Peyer's patch (tissue), 4 donors: Measurements from ENCODE around the gene VDAC1. TPM values are rescaled to one million over a fixed set of nuclear protein-coding genes. Genes with fewer than 3 reads are reported as not detected.
"Not testable (repeated sequence)": the region's sequence is repeated elsewhere in the genome, so short reads cannot be mapped to it uniquely, and the experiment has no call there.

Source experiments
- DNase-seq, 3 donors: peaks; one replicate each; pipeline ENCODE4 v3.0.0-alpha.2; 2017 to 2019
- H3K27ac ChIP-seq, 4 donors: fragments of 200-600 bp; sonication (generic); one replicate each; pipeline ENCODE4 v1.5.1; 2016 to 2019
- H3K27me3 ChIP-seq, 2 donors: fragments of 200-600 bp; sonication (generic); one replicate each; pipeline ENCODE4 v1.5.1; 2019
- H3K36me3 ChIP-seq, 3 donors: fragments of 200-600 bp; sonication (generic); one replicate each; pipeline ENCODE4 v1.5.1; 2016 to 2019
- H3K4me1 ChIP-seq, 4 donors: fragments of 200-600 bp; sonication (generic); one replicate each; pipeline ENCODE4 v1.5.1; 2016 to 2019
- H3K4me3 ChIP-seq, 4 donors: fragments of 200-600 bp; sonication (generic); 1 replicate in 3 of 4; 2 replicates in 1 of 4; pipeline ENCODE4 v1.5.1; 2016 to 2019; ENCODE audit warnings: mild to moderate bottlenecking in 1 of 4
- H3K9me3 ChIP-seq, 4 donors: fragments of 200-600 bp; sonication (generic); one replicate each; pipeline ENCODE4 v1.5.1; 2016 to 2019; ENCODE audit warnings: mild to moderate bottlenecking in 1 of 4
- CTCF ChIP-seq, 6 experiments: fragments of 450-650 bp in 4 of 6; fragments of 200-600 bp in 2 of 6; sonication (generic) in 1 of 6; IDR thresholded peaks; one replicate each; pipeline ENCODE4 v1.5.1; 2017 to 2019; ENCODE audit warnings: antibody characterized with exemption in 6 of 6, mild to moderate bottlenecking in 3 of 6, moderate library complexity in 1 of 6
- POLR2A ChIP-seq, 2 donors: fragments of 450-650 bp; IDR thresholded peaks; one replicate each; pipeline ENCODE4 v1.5.1; 2017; ENCODE audit warnings: antibody characterized with exemption in 2 of 2, mild to moderate bottlenecking in 2 of 2, moderate library complexity in 2 of 2
- total RNA-seq, 4 donors: library from RNA; depleted of rRNA; stranded (reverse); fragments of >200 nt; gene quantifications; one replicate each; pipeline ENCODE4 v1.1.0, GENCODE V29; 2016

The VDAC1 gene
- total RNA-seq, 4 donors from 2014 or later, result 120 to 289 (median 181) TPM

GRCh38 chr5:133962801-133963476, 41.8 kb downstream of the VDAC1 start:
- H3K27me3 ChIP-seq, result no peaks in the 10 kb centered on the region
- H3K27ac ChIP-seq, result no peak overlapping the region
- no peaks in the 10 kb centered on the region for H3K9me3 ChIP-seq
- no peak for DNase-seq
- H3K36me3 ChIP-seq, result peaks cover 0 to 3% (median 0%) of the 10 kb centered on the region in 3 donors
- H3K4me3 ChIP-seq, result no peak overlapping the region
- peaks cover 0 to 20% (median 0%) of the 10 kb centered on the region in 4 donors for H3K4me1 ChIP-seq
- TF ChIP-seq CTCF (IDR thresholded peaks at IDR 0.05) (no peak), POLR2A (IDR thresholded peaks at IDR 0.05) (no peak)

- TF ChIP-seq CTCF (IDR thresholded peaks at IDR 0.05) (no peak), POLR2A (IDR thresholded peaks at IDR 0.05) (no peak)
- no peak for DNase-seq
- H3K36me3 ChIP-seq, result peaks cover 0 to 10% (median 0%) of the 10 kb centered on the region in 3 donors
- no peak overlapping the region for H3K4me3 ChIP-seq
- no peaks in the 10 kb centered on the region for H3K27me3 ChIP-seq
- H3K27ac ChIP-seq, result no peak overlapping the region
- peaks cover 0 to 14% (median 0%) of the 10 kb centered on the region in 4 donors for H3K4me1 ChIP-seq
- H3K9me3 ChIP-seq, result no peaks in the 10 kb centered on the region
Observed at GRCh38 chr5:133962131-133962530, 42.6 kb downstream of the VDAC1 start.

- Histone ChIP-seq H3K36me3 (peaks cover 0 to 28% (median 0%) of the 10 kb centered on the region in 3 donors), H3K4me3 (no peak overlapping the region), H3K4me1 (peaks cover 0 to 9% (median 0%) of the 10 kb centered on the region in 4 donors), H3K9me3 (no peaks in the 10 kb centered on the region), H3K27me3 (no peaks in the 10 kb centered on the region), H3K27ac (no peak overlapping the region)
- DNase-seq, result no peak
- no peak for TF ChIP-seq CTCF (IDR thresholded peaks at IDR 0.05)
- no peak for TF ChIP-seq POLR2A (IDR thresholded peaks at IDR 0.05)
Observed at GRCh38 chr5:133959643-133960042, 45.1 kb downstream of the VDAC1 start.

GRCh38 chr5:133957591-133957990, 47.2 kb downstream of the VDAC1 start:
- peaks cover 0 to 30% (median 0%) of the 10 kb centered on the region in 3 donors for H3K36me3 ChIP-seq
- peaks cover 0 to 17% (median 0%) of the 10 kb centered on the region in 4 donors for H3K4me1 ChIP-seq
- TF ChIP-seq CTCF (IDR thresholded peaks at IDR 0.05) (no peak), POLR2A (IDR thresholded peaks at IDR 0.05) (no peak)

GRCh38 chr5:133957080-133957479, 47.7 kb downstream of the VDAC1 start:
- Histone ChIP-seq H3K9me3 (no peaks in the 10 kb centered on the region), H3K27ac (no peak overlapping the region), H3K27me3 (no peaks in the 10 kb centered on the region), H3K36me3 (peaks cover 0 to 30% (median 0%) of the 10 kb centered on the region in 3 donors), H3K4me3 (no peak overlapping the region), H3K4me1 (peaks cover 0 to 18% (median 0%) of the 10 kb centered on the region in 4 donors)
- no peak for DNase-seq
- TF ChIP-seq CTCF (IDR thresholded peaks at IDR 0.05), result no peak
- no peak for TF ChIP-seq POLR2A (IDR thresholded peaks at IDR 0.05)

More at GRCh38 chr5:133957591-133957990, 47.2 kb downstream of the VDAC1 start:
- no peak overlapping the region for H3K4me3 ChIP-seq
- H3K27ac ChIP-seq, result no peak overlapping the region
- DNase-seq, result no peak
- no peaks in the 10 kb centered on the region for H3K27me3 ChIP-seq
- H3K9me3 ChIP-seq, result no peaks in the 10 kb centered on the region

GRCh38 chr5:133956196-133956595, 48.6 kb downstream of the VDAC1 start:
- H3K27me3 ChIP-seq, H3K9me3 ChIP-seq, H3K4me3 ChIP-seq, DNase-seq, H3K27ac ChIP-seq: not testable (repeated sequence)
- peaks cover 0 to 18% (median 0%) of the 10 kb centered on the region in 4 donors for H3K4me1 ChIP-seq
- peaks cover 0 to 30% (median 0%) of the 10 kb centered on the region in 3 donors for H3K36me3 ChIP-seq
